DND-41 (cell line): Measurements from ENCODE around the gene EML3.

Source experiments
- ATAC-seq: fragments of 200-7000 bp; cut with Tn5 transposase; 3 replicates; pipeline ENCODE4 v1.9.1; 2021; ENCODE audit warnings: low read depth; ENCODE audit not compliant: insufficient read depth
- DNase-seq: peaks from one replicate; pipeline ENCODE4 v3.0.0-alpha.2; 2020
- H2AFZ ChIP-seq: 2 replicates; pipeline ENCODE4 v1.6.0; 2012; ENCODE audit warnings: low read depth, low read length
- H3K27ac ChIP-seq: 2 replicates; pipeline ENCODE4 v1.5.1; 2012; ENCODE audit warnings: low read length, inconsistent platforms
- H3K27me3 ChIP-seq: fragments of 200-600 bp; sonication (generic); 2 replicates; pipeline ENCODE4 v1.6.0; 2012; ENCODE audit warnings: low read length, mild to moderate bottlenecking, inconsistent platforms; ENCODE audit not compliant: insufficient read depth, poor library complexity
- H3K36me3 ChIP-seq: 2 replicates; pipeline ENCODE4 v1.5.1; 2012; ENCODE audit warnings: low read length, inconsistent platforms; ENCODE audit not compliant: insufficient read depth
- H3K4me1 ChIP-seq: 2 replicates; pipeline ENCODE4 v1.5.1; 2012; ENCODE audit warnings: mild to moderate bottlenecking, low read length; ENCODE audit not compliant: insufficient read depth
- H3K4me2 ChIP-seq: 2 replicates; pipeline ENCODE4 v1.6.0; 2012; ENCODE audit warnings: mild to moderate bottlenecking, moderate library complexity, low read length, inconsistent platforms; ENCODE audit not compliant: insufficient read depth
- H3K4me3 ChIP-seq, 2 experiments: fragments of 200-600 bp in 1 of 2; shearing (Covaris generic) in 1 of 2; 2 replicates each; pipeline ENCODE4 v1.5.1; 2012 to 2016; ENCODE audit warnings: inconsistent platforms in 2 of 2, low read length in 2 of 2, mild to moderate bottlenecking in 2 of 2, low read depth in 1 of 2, moderate library complexity in 1 of 2
- H3K79me2 ChIP-seq: 2 replicates; pipeline ENCODE4 v1.6.0; 2012; ENCODE audit warnings: low read length, inconsistent platforms; ENCODE audit not compliant: insufficient read depth
- H3K9ac ChIP-seq: 2 replicates; pipeline ENCODE4 v1.6.0; 2012; ENCODE audit warnings: low read depth, mild to moderate bottlenecking, inconsistent platforms, low read length, moderate library complexity
- H3K9me3 ChIP-seq: 2 replicates; pipeline ENCODE4 v1.5.1; 2012; ENCODE audit warnings: low read length, moderate library complexity, mild to moderate bottlenecking, inconsistent platforms; ENCODE audit not compliant: insufficient read depth, severe bottlenecking
- H4K20me1 ChIP-seq: 2 replicates; pipeline ENCODE4 v1.6.0; 2012; ENCODE audit warnings: low read length; ENCODE audit not compliant: insufficient read depth
- CTCF ChIP-seq: IDR thresholded peaks from 2 replicates; pipeline ENCODE4 v1.5.1; 2012; ENCODE audit warnings: borderline replicate concordance, low read length, moderate library complexity, mild to moderate bottlenecking; ENCODE audit not compliant: poor library complexity, severe bottlenecking; ENCODE audit errors: extremely low read depth
- EZH2 ChIP-seq: IDR thresholded peaks from 3 replicates; pipeline ENCODE4 v1.6.1; 2012; ENCODE audit warnings: borderline replicate concordance, low read depth, mild to moderate bottlenecking, moderate library complexity, low read length, inconsistent platforms; ENCODE audit not compliant: severe bottlenecking

The EML3 gene

GRCh38 chr11:62580959-62581715 is 31.4 kb downstream of the EML3 start:
- TF ChIP-seq CTCF (no peak), EZH2 (no peak)
- no peaks in the 10 kb centered on the region for H3K27me3 ChIP-seq
- H3K9ac ChIP-seq: no peak overlapping the region
- H3K36me3 ChIP-seq: peaks cover 69% of the 10 kb centered on the region
- no peak overlapping the region for H3K4me3 ChIP-seq
- no peak for ATAC-seq
- H3K4me2 ChIP-seq: no peak overlapping the region
- no peak overlapping the region for H2AFZ ChIP-seq
- H3K4me1 ChIP-seq: peaks cover 4% of the 10 kb centered on the region
- no peak for DNase-seq
- H4K20me1 ChIP-seq: no peaks in the 10 kb centered on the region; the same call in 1 of the 2 replicates
- no peaks in the 10 kb centered on the region for H3K9me3 ChIP-seq
- H3K79me2 ChIP-seq: peaks cover 22% of the 10 kb centered on the region
- no peak overlapping the region for H3K27ac ChIP-seq

- H3K4me3 ChIP-seq: no peak overlapping the region
- no peaks in the 10 kb centered on the region for H3K9me3 ChIP-seq
- H4K20me1 ChIP-seq: no peaks in the 10 kb centered on the region; the same call in 1 of the 2 replicates
- H3K9ac ChIP-seq: no peak overlapping the region
- no peak for ATAC-seq
- H2AFZ ChIP-seq: no peak overlapping the region
- peaks cover 23% of the 10 kb centered on the region for H3K4me1 ChIP-seq
- H3K27ac ChIP-seq: no peak overlapping the region
- TF ChIP-seq CTCF: no peak
- no peak for TF ChIP-seq EZH2
- no peak for DNase-seq
- H3K79me2 ChIP-seq: peaks cover 35% of the 10 kb centered on the region; the same call in 1 of the 2 replicates
- H3K36me3 ChIP-seq: peaks cover 68% of the 10 kb centered on the region
- H3K4me2 ChIP-seq: no peak overlapping the region
- H3K27me3 ChIP-seq: no peaks in the 10 kb centered on the region
Observed at GRCh38 chr11:62579252-62579651, 33.3 kb downstream of the EML3 start.

GRCh38 chr11:62578541-62578940 is 34.0 kb downstream of the EML3 start:
- Histone ChIP-seq H3K4me3 (no peak overlapping the region), H3K4me2 (no peak overlapping the region), H3K9me3 (no peaks in the 10 kb centered on the region), H3K27me3 (no peaks in the 10 kb centered on the region), H4K20me1 (no peaks in the 10 kb centered on the region; the same call in 1 of the 2 replicates), H3K4me1 (peaks cover 23% of the 10 kb centered on the region), H3K27ac (no peak overlapping the region), H3K79me2 (peaks cover 32% of the 10 kb centered on the region), H3K36me3 (peaks cover 62% of the 10 kb centered on the region), H3K9ac (no peak overlapping the region), H2AFZ (no peak overlapping the region)
- DNase-seq (no peak), ATAC-seq (no peak)
- TF ChIP-seq EZH2 (no peak), CTCF (no peak)
